KBM-7 (cell line): Measurements from ENCODE around the gene RASL11B.

Source experiments
- DNase-seq: peaks from one replicate; pipeline ENCODE4 v3.0.0-alpha.2; 2015
- in situ Hi-C: fragments of 300-500 bp; cut with MboI; formaldehyde crosslinking; loops from 2 replicates; pipeline ENCODE4 v1.14.3; 2020; ENCODE audit warnings: low sequenced_read_pairs, low pct_unique_long_range_greater_than_20kb, mixed read lengths

RASL11B gene

DNA sequence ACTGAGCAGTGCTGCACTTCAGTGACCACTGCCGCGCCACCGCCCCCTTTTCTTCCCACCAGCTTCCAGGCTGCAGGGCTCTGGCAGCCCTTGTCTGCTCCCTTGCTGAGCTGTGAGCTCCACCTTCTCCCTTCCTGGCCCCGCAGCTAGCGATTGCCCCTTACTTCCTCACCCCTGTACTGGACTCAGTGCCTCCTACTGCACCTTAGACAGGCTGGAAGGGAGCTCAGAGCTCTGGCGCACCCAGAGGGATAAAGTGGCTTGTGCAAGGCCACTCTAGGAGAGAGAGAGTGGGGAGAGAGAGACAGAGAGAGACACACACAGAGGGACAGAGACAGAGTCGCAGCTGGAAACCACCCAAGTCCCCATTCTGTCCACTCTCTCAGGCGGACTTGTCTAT is 6.0 kb downstream of the RASL11B start:
- in situ Hi-C loops, result no loop called here
- no peak for DNase-seq

DNA sequence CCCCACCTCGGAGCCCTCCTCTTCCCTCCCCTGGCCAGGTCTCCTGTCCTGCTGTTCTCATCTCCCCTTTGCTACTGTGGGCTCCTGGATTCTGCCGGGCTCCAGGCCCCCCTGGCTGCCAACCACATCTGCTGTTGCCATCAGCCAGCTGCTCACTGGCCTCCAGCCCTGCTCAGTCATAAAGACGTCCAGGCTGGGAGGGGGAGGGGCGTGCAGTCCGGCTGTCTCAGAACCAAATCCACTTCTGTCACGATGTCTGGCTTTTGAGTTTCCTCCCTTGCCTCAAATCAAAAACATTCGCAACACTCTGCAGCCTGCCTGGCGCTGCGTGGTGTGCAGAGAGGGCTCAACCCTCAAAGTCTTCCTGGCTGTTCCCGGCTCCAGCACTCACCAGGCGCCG is 7.1 kb downstream of the RASL11B start:
- in situ Hi-C loops, result no loop called here
- no peak for DNase-seq

DNA sequence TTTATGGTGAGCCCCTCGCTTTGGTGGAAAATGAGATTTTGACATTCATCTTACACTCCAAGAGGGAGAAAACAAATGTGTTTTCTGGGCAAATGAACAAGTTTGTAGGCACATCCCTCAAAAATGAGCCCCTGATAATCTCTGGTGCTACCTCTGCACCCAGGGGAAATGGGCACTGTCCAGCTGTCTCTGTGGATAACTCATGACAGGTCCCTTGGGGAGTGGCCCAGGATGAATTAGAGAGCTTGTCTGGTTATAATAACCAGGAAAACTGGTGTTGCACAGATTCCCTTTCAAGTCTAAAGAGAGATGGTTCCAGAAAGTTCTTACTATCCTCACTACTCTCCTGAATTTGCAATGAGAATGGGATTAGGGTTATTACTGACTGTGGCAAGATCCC is 7.5 kb downstream of the RASL11B start:
- in situ Hi-C loops, result no loop called here
- DNase-seq, result no peak

DNA sequence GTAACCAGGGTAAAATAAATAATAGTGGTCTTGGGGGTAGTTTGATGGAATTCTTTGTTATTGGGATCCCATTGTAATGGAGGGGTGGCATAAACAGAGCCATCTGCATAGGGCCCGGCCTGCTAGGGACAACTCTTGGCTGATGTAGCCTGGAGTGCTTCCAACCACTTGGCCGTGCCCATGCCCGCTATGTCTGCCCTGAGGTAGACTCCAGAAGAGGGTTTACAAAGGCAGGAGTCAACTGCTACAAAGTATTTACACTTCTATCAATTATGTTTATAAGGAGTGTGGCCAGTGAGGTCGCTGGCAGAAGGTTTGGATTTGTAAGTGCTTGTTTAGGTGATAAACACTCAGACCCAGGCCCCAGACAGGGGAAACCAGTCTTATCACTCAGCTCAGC is 8.1 kb downstream of the RASL11B start:
- DNase-seq, result no peak
- in situ Hi-C loops, result no loop called here

- in situ Hi-C loops, result no loop called here
- DNase-seq, result no peak
Measured at GRCh38 chr4:52873191-52873590, 11.1 kb downstream of the RASL11B start.

DNA sequence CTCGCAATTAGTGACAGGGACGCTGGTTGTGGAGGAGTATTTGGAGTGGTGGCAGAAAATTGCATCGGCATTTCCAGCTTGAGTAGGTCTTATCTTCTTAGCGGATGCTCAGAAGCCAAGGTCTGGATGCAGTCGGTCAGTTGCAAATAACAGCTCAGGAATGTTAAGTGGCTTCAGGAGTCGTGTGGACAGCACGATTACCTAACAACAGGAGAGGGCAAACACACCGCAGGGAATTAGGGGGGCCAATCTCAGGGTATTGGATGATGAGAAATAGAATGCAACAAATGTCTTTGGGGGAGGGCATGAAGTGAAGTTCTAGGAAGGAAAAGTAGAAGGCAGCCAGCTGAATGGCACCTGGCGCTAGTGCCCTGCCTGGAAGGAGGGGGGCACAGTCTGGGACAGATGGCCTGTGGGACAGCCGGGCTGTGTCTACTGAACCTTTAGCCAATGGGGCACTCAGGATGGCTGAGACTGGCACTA is 11.8 kb downstream of the RASL11B start:
- in situ Hi-C loops, result no loop called here

GRCh38 chr4:52874948-52875347 is 12.8 kb downstream of the RASL11B start:
- in situ Hi-C loops, result no loop called here
- no peak for DNase-seq

More for the DNA sequence above, 11.8 kb downstream of the RASL11B start:
- no peak for DNase-seq

GRCh38 chr4:52876069-52876468 is 14.0 kb downstream of the RASL11B start:
- no peak for DNase-seq
- in situ Hi-C loops, result no loop called here

DNA sequence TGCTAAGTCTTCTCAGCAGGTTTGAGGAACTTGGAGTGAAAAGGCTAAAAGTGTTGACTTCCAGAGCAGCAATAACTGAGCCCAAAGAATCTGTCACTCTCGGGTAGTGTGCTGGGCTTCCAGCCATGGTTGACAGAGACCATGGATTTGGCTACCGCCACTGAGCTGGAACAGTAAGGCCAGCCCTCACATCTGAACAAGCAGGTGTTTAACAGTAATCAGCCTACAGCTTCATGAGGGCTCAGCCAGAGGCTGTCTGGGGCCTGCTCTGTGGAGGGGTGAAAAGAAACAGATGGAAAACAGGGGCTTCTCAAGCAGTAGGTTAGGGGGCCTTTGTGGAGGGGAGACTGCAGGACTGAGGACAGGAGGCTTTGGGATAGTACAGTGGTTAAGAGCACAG is 14.9 kb downstream of the RASL11B start:
- in situ Hi-C loops, result no loop called here
- DNase-seq, result no peak

- in situ Hi-C loops, result no loop called here
- no peak for DNase-seq
Measured at GRCh38 chr4:52877694-52878093, 15.6 kb downstream of the RASL11B start.

- in situ Hi-C loops, result no loop called here
- no peak for DNase-seq
Measured at GRCh38 chr4:52879471-52879870, 17.4 kb downstream of the RASL11B start.

GRCh38 chr4:52880994-52881393 is 18.9 kb downstream of the RASL11B start:
- no peak for DNase-seq
- in situ Hi-C loops, result no loop called here

- no peak for DNase-seq
- in situ Hi-C loops, result no loop called here
Measured at GRCh38 chr4:52883183-52883621, 21.1 kb downstream of the RASL11B start.

DNA sequence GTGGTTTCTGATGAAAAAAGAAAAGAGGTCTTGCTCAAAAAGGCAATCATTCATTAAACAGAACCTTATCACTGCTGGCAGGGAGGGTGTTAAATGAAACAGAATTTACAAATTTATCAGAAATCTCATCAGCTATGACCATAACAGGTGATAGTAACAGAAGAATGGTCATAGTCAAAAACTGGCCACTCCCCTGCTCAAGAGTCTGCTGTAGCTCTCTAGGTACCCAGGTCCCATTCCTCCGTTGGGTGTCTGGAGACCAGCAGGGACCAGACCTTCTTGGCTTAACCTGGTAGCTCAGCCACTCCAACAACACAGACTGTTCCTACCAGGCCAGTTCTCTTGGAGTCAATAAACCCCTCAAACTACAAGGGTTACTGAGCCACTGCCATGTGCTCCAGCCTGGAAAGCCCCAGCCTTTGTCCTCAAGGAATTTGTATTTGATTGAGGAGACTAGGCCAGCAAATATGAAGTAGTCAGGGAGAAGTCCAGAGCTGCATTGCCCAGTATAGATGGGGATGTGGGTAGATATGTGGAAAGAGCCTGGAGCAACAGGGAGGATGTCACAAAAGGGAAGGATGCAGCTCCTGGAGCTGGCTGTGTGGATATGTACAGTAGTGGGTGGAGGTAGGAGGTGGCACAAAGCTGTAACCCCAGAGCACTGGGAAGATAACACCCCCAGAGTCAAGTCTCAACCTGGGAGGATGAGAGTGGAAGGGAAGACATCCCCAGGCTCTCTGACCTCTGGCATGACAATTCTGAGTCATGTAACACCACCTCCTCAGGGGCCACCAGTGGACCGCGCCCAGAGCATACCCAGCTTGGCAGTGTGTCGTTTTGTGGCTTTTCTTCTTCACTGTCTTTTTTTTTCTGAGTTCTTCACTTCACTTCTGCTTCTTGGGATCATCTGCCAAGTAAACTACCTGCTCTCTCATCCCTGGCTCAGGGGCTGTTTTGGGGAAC is 21.9 kb downstream of the RASL11B start:
- in situ Hi-C loops, result no loop called here
- DNase-seq, result no peak

GRCh38 chr4:52884994-52885393 is 22.9 kb downstream of the RASL11B start:
- in situ Hi-C loops, result no loop called here
- no peak for DNase-seq

- in situ Hi-C loops, result no loop called here
- DNase-seq, result no peak
Measured at GRCh38 chr4:52889354-52889753, 27.2 kb downstream of the RASL11B start.

DNA sequence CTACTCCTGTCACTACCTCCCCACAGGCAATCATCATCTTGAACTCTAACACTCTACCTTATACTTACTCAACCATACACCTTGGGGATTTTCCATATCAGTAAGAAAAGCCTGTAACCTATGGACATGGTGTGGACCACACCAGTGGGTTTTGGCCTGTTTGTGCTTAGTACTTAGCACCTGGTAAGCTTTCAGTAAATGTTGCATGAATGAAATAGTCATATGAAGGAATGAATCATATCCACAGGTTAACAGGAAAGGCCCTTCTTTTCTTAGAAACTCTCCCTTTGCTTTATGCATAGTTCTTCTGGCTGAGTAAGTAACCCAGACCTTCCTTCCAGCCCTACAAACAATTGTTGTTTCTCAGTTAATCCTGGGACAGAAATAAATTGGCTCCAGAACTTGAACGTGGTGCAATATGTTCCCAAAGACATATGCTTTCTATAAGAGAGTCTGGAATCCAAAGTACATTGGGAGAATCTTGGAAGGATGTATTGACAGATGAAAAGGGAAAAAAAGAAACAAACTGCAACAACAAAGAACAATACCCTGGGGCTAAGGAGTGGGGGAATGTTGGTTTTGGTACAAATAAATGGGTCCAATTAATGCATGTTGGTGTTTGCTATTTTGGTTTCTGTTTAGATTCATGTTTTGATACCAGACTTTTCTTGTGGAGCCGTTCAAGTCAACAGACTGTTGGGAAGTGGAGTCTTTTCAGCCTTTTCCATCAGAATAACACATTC is 27.8 kb downstream of the RASL11B start:
- DNase-seq, result no peak

DNA sequence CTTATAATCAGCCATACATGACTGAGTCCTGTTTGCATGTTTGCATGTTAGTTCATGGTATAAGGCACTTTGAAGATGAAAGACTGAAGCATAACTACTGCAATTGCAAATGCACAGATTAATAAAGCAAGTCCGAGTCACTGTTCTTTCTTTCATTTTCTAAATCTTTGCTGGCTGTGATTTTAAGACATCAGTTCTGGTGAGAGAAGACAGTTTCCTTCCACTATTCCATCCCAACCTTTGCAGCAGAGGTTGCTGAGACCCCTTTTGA is 28.3 kb downstream of the RASL11B start:
- DNase-seq, result no peak
- in situ Hi-C loops, result no loop called here

More for the DNA sequence above, 27.8 kb downstream of the RASL11B start:
- in situ Hi-C loops, result no loop called here

DNA sequence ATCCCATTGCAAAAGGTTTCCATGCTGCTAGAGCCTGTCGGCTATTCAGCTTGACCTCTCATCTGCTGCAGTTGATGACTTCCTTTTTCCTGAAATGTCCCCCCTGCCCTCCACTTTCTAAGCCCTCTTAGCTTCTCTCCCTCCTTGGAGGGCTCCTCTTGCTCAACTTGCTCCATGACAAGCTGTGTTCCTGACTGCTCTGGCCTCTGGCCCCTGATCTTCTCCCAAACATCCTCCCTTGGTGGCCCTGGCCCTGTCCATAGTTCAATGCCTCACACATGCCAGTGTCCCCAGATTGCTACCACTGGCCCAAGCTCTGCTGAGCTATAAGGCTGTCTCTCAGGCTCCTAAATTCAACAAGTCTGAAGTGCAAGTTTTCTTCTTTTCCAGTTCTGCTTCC is 29.6 kb downstream of the RASL11B start:
- DNase-seq, result no peak
- in situ Hi-C loops, result no loop called here

- in situ Hi-C loops, result no loop called here
- no peak for DNase-seq
Measured at GRCh38 chr4:52892880-52893279, 30.8 kb downstream of the RASL11B start.
